Neural cell (in vitro differentiated cells): ENCODE measurements around the gene TTC1.

Experiments used
- CTCF ChIP-seq: fragments of 450-650 bp; IDR thresholded peaks from 2 replicates; pipeline ENCODE4 v1.5.1; 2014; ENCODE audit warnings: antibody characterized with exemption, mild to moderate bottlenecking, moderate library complexity; ENCODE audit not compliant: poor library complexity, severe bottlenecking
- EZH2 ChIP-seq: fragments of 200-600, 300-800 bp; shearing (Covaris generic), sonication (generic); IDR thresholded peaks from 2 replicates; pipeline ENCODE4 v1.6.1; 2014; ENCODE audit warnings: antibody characterized with exemption, low read length, borderline replicate concordance, mild to moderate bottlenecking; ENCODE audit not compliant: insufficient read depth, poor library complexity, severe bottlenecking
- MXI1 ChIP-seq: fragments of 450-650 bp; conservative IDR thresholded peaks from 2 replicates; pipeline ENCODE4 v1.6.1; 2014; ENCODE audit warnings: antibody characterized with exemption, mild to moderate bottlenecking; ENCODE audit not compliant: poor library complexity, severe bottlenecking
- POLR2AphosphoS5 ChIP-seq: IDR thresholded peaks from 2 replicates; pipeline ENCODE4 v1.6.1; 2012
- RAD21 ChIP-seq: fragments of 450-650 bp; conservative IDR thresholded peaks from 2 replicates; pipeline ENCODE4 v1.6.1; 2014; ENCODE audit warnings: antibody characterized with exemption, mild to moderate bottlenecking, moderate library complexity
- REST ChIP-seq: IDR thresholded peaks from 2 replicates; pipeline ENCODE4 v1.6.1; 2012; ENCODE audit warnings: borderline replicate concordance

- TF ChIP-seq CTCF (no peak), EZH2 (no peak), POLR2AphosphoS5 (no peak), RAD21 (no peak), REST (no peak), MXI1 (no peak)
These were observed 96.9 kb downstream of the TTC1 start for GRCh38 chr5:160105686-160106360.
